Fibroblast of peridontal ligament (primary cell): ENCODE measurements around the gene PALM3.
A peak's percentile ranks its signal among the peaks of the same experiment; 100 is the strongest.

Experiments used
- DNase-seq: peaks from one replicate; pipeline ENCODE4 v3.0.0-alpha.2; 2010; ENCODE audit errors: extremely low read depth

Gene PALM3

GRCh38 chr19:14061751-14062557, at the start of gene PALM3:
Gene PALM3, minus strand, starts transcription at chr19:14062076. Its CDS starts 96 bp downstream, at chr19:14061980.
- DNase-seq: no peak

GRCh38 chr19:14111486-14111885, 49.6 kb upstream of the PALM3 start:
- DNase-seq: no peak

GRCh38 chr19:14110650-14111049, 48.8 kb upstream of the PALM3 start:
- DNase-seq: no peak

GRCh38 chr19:14107581-14108461, 45.9 kb upstream of the PALM3 start:
- no peak for DNase-seq

GRCh38 chr19:14106840-14107239, 45.0 kb upstream of the PALM3 start:
- DNase-seq: no peak

GRCh38 chr19:14105680-14106079, 43.8 kb upstream of the PALM3 start:
- no peak for DNase-seq

- DNase-seq: no peak
Observed at GRCh38 chr19:14103310-14103709, 41.4 kb upstream of the PALM3 start.

- DNase-seq: no peak
Observed at GRCh38 chr19:14102756-14103155, 40.9 kb upstream of the PALM3 start.

GRCh38 chr19:14102102-14102696, 40.3 kb upstream of the PALM3 start:
- no peak for DNase-seq

- no peak for DNase-seq
Observed at GRCh38 chr19:14101003-14101545, 39.2 kb upstream of the PALM3 start.

GRCh38 chr19:14097532-14098151, 35.8 kb upstream of the PALM3 start:
- no peak for DNase-seq

- no peak for DNase-seq
Observed at GRCh38 chr19:14096272-14096992, 34.6 kb upstream of the PALM3 start.

GRCh38 chr19:14094854-14095253, 33.0 kb upstream of the PALM3 start:
- no peak for DNase-seq

GRCh38 chr19:14093117-14093823, 31.4 kb upstream of the PALM3 start:
- no peak for DNase-seq

- DNase-seq: no peak
Observed at GRCh38 chr19:14091813-14092462, 30.1 kb upstream of the PALM3 start.

- peak; percentile 54 for DNase-seq
Observed at GRCh38 chr19:14091081-14091812, 29.4 kb upstream of the PALM3 start.

GRCh38 chr19:14090509-14091080, 28.7 kb upstream of the PALM3 start, which contains the start of gene SAMD1:
Gene SAMD1, minus strand, starts transcription at chr19:14090751.
- peak; percentile 83 for DNase-seq

- DNase-seq: peak; percentile 48
Observed at GRCh38 chr19:14089662-14090508, 28.0 kb upstream of the PALM3 start.
